ENCODE data around the gene MRPS24. TPM values are rescaled to one million over a fixed set of nuclear protein-coding genes. Genes with fewer than 3 reads are reported as not detected.

Gene MRPS24
- total RNA-seq, 4 donors from 2014 or later = 64.9 to 135 (median 92.5) TPM

GRCh38 chr7:43891069-43891955 lies 22.0 kb upstream of the MRPS24 start:
- DNase-seq (ENCODE audit: low spot score in 2 of 2) = no peak

GRCh38 chr7:43890468-43890867 lies 21.2 kb upstream of the MRPS24 start:
- no peak overlapping the region for H3K4me3 ChIP-seq (ENCODE audit: low read depth, poor library complexity, severe bottlenecking)
- DNase-seq (ENCODE audit: low spot score in 2 of 2) = no peak
- intact Hi-C loops (cut with DNase I; ENCODE audit: low total_unique reads) = no loop called here
- TF ChIP-seq CTCF (IDR thresholded peaks at IDR 0.05) = no peak
- no peak for TF ChIP-seq POLR2A (IDR thresholded peaks at IDR 0.05)
- WGBS, 2 donors = 98% methylated on average over 6 of the region's 6 CpGs

More at GRCh38 chr7:43891069-43891955, 22.0 kb upstream of the MRPS24 start:
- H3K4me3 ChIP-seq (ENCODE audit: low read depth, poor library complexity, severe bottlenecking) = no peak overlapping the region
- intact Hi-C loops (cut with DNase I; ENCODE audit: low total_unique reads) = no loop called here
- 82 to 86% methylated on average over 12 of the region's 12 CpGs for WGBS, 2 donors
- TF ChIP-seq POLR2A (IDR thresholded peaks at IDR 0.05) (no peak), CTCF (IDR thresholded peaks at IDR 0.05) (no peak)

- TF ChIP-seq CTCF (IDR thresholded peaks at IDR 0.05) = no peak
- intact Hi-C loops (cut with DNase I; ENCODE audit: low total_unique reads) = no loop called here
- 68 to 70% methylated on average over 7 of the region's 7 CpGs for WGBS, 2 donors
- H3K4me3 ChIP-seq (ENCODE audit: low read depth, poor library complexity, severe bottlenecking) = no peak overlapping the region
- no peak for DNase-seq (ENCODE audit: low spot score in 2 of 2)
Observed at GRCh38 chr7:43888993-43889945, 20.0 kb upstream of the MRPS24 start.

- DNase-seq (ENCODE audit: low spot score in 2 of 2) = no peak
- intact Hi-C loops (cut with DNase I; ENCODE audit: low total_unique reads) = no loop called here
- no peak overlapping the region for H3K4me3 ChIP-seq (ENCODE audit: low read depth, poor library complexity, severe bottlenecking)
- 93 to 94% methylated on average over 4 of the region's 4 CpGs for WGBS, 2 donors
- TF ChIP-seq POLR2A (IDR thresholded peaks at IDR 0.05) = no peak
Observed at GRCh38 chr7:43884617-43885016, 15.3 kb upstream of the MRPS24 start.

- intact Hi-C loops (cut with DNase I; ENCODE audit: low total_unique reads) = no loop called here
- WGBS, 2 donors = 86 to 90% methylated on average over 4 of the region's 4 CpGs
- H3K4me3 ChIP-seq (ENCODE audit: low read depth, poor library complexity, severe bottlenecking) = no peak overlapping the region
- TF ChIP-seq POLR2A (IDR thresholded peaks at IDR 0.05) = no peak
- TF ChIP-seq CTCF (IDR thresholded peaks at IDR 0.05) = no peak
- DNase-seq (ENCODE audit: low spot score in 2 of 2) = no peak
Observed at GRCh38 chr7:43884209-43884608, 14.9 kb upstream of the MRPS24 start.

GRCh38 chr7:43880596-43880995 lies 11.3 kb upstream of the MRPS24 start:
- no peak overlapping the region for H3K4me3 ChIP-seq (ENCODE audit: low read depth, poor library complexity, severe bottlenecking)
- WGBS, 2 donors = 62 to 65% methylated on average over 5 of the region's 5 CpGs
- no peak for TF ChIP-seq POLR2A (IDR thresholded peaks at IDR 0.05)
- no peak for TF ChIP-seq CTCF (IDR thresholded peaks at IDR 0.05)
- intact Hi-C loops (cut with DNase I; ENCODE audit: low total_unique reads) = no loop called here
- DNase-seq (ENCODE audit: low spot score in 2 of 2) = no peak

Measured in lower leg skin (tissue), 4 donors.